ENCODE results near the gene KIR2DL1.
"Not testable (repeated sequence)": the region's sequence is repeated elsewhere in the genome, so short reads cannot be mapped to it uniquely, and the experiment has no call there.

The KIR2DL1 gene

DNA sequence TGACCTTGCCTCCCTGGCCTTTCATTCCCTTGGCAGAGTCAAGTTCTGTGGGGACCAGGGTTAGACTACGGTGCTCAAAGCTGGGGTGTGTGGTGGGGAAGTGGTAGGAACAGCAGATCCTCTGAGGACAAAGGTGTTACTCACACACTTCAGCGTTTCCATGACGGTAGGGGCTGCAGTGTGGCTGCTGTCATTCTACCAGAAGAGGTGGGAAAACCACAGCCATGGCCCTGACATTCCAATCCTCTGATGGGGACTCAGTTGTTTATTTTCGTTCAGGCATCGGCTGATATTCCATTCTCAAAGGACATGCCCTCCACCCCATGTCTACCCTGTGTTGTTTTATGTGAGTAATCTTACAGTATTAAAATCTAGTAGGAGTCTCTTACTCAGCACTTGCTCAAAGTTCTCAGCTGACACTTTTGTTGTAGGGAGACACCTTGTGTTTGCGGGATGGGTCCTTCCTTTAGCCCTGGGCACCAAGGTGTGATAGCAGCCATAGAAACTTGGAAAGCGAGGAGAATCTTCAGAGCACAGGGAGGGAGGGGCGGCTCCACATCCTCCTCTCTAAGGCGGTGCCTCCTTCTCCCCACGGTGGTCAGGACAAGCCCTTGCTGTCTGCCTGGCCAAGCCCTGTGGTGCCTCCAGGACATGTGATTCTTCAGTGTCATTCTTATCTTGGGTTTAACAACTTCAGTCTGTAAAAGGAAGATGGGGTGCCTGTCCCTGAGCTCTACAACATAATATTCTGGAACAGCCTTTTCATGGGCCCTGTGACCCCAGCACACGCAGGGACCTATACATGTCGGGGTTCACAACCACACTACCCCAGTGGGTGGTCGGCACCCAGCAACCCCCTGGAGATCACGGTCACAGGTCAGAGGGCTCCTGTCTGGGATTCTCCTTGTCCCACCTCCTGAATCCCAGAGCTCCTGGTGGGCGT lies 1.7 kb downstream of the KIR2DL1 start:
- not testable (repeated sequence) for DNase-seq (ENCODE audit: low read depth in 2 of 2, low spot score in 1 of 2)

DNA sequence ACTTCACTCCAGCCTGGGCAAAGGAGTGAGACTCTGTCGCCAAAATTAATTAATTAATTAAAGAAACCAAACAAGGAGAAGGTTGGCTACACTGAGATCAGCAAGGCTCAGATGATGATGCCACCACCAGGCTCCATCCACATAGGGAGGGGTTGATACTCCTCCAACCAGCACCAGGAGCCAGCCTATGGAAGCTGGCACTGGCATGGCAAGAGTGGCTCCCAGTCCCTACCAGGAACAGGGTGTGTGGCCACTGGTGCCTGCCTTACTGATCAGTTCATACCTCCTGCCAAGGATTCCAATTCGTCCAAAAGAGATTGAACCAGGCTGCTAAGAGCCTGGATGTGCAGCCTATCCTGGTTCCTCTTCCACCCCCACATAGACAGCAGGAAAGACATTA lies 3.1 kb downstream of the KIR2DL1 start:
- not testable (repeated sequence) for DNase-seq (ENCODE audit: low read depth in 2 of 2, low spot score in 1 of 2)

- DNase-seq (ENCODE audit: low read depth in 2 of 2, low spot score in 1 of 2) = not testable (repeated sequence)
Observed at GRCh38 chr19:54775095-54775815, 5.7 kb downstream of the KIR2DL1 start.

DNA sequence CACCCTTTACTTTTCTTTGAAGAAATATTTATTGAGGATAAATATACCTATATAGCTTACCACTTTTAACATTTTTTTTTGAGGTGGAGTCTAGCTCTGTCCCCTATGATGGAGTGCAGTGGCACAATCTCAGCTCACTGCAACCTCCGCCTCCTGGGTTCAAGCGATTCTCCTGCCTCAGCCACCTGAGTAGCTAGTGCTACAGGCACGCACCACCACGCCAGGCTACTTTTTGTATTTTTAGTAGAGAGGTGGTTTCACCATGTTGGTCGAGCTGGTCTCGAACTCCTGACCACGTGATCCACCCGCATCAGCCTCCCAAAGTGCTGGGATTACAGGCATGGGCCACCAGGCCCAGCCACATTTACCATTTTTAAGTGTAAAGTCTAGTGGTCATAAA lies 6.2 kb downstream of the KIR2DL1 start:
- DNase-seq (ENCODE audit: low read depth in 2 of 2, low spot score in 1 of 2) = not testable (repeated sequence)

GRCh38 chr19:54777851-54778250 lies 8.3 kb downstream of the KIR2DL1 start:
- DNase-seq (ENCODE audit: low read depth in 2 of 2, low spot score in 1 of 2) = not testable (repeated sequence)

- not testable (repeated sequence) for DNase-seq (ENCODE audit: low read depth in 2 of 2, low spot score in 1 of 2)
Observed at GRCh38 chr19:54778896-54779295, 9.3 kb downstream of the KIR2DL1 start.

- not testable (repeated sequence) for DNase-seq (ENCODE audit: low read depth in 2 of 2, low spot score in 1 of 2)
Observed at GRCh38 chr19:54782916-54783315, 13.3 kb downstream of the KIR2DL1 start.

GRCh38 chr19:54786091-54786723 lies 16.6 kb downstream of the KIR2DL1 start:
- DNase-seq (ENCODE audit: low read depth in 2 of 2, low spot score in 1 of 2) = not testable (repeated sequence)

- not testable (repeated sequence) for DNase-seq (ENCODE audit: low read depth in 2 of 2, low spot score in 1 of 2)
Observed at GRCh38 chr19:54788154-54788553, 18.6 kb downstream of the KIR2DL1 start.

DNA sequence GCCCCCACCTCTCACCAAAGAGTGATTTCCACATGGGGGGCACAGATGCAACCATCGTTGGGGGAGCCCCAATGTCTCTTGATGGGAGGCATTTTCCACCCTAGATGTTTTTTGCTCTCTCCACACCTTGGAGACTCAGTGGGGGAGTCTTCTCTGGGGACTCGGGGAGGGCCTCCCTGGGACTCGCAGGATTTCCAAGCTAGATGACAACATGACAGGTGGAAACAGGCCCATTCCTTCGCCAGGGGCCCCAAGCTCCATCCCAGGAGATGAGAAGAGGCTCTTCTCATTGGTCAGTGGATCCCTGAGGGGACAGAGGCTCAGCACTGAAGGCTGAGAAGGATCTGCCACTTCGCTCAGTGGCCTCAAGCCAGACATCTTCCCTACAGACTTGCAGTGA lies 21.1 kb downstream of the KIR2DL1 start:
- no peak for DNase-seq (ENCODE audit: low read depth in 2 of 2, low spot score in 1 of 2)

- no peak for DNase-seq (ENCODE audit: low read depth in 2 of 2, low spot score in 1 of 2)
Observed at GRCh38 chr19:54791476-54791875, 21.9 kb downstream of the KIR2DL1 start.

- no peak for DNase-seq (ENCODE audit: low read depth in 2 of 2, low spot score in 1 of 2)
Observed at GRCh38 chr19:54792814-54793213, 23.2 kb downstream of the KIR2DL1 start.

GRCh38 chr19:54795758-54796157 lies 26.2 kb downstream of the KIR2DL1 start:
- DNase-seq (ENCODE audit: low read depth in 2 of 2, low spot score in 1 of 2) = no peak

- no peak for DNase-seq (ENCODE audit: low read depth in 2 of 2, low spot score in 1 of 2)
Observed at GRCh38 chr19:54803410-54803809, 33.8 kb downstream of the KIR2DL1 start, which contains the start of gene KIR2DL4. KIR2DL4 (plus strand) TSS chr19:54803610; CDS start chr19:54803652, 42 bp downstream.

DNA sequence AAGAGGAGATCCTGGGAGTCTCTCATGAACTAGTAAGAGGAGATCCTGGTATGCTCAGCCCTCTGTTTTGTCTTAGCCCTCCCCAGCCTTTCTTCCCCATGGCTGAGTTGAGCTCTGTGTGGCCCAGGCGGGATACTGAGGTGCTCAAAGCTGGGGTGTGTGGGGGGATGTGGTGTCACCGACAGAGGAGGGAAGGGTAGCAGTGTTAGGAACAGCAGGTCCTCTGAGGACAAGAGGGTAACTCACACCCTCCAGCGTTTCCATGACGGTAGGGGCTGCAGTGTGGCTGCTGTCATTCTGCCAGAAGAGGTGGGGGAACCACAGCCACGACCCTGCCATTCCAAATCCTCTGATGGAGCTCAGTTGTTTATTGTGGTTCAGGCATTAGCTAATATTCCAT lies 34.5 kb downstream of the KIR2DL1 start:
- no peak for DNase-seq (ENCODE audit: low read depth in 2 of 2, low spot score in 1 of 2)

DNA sequence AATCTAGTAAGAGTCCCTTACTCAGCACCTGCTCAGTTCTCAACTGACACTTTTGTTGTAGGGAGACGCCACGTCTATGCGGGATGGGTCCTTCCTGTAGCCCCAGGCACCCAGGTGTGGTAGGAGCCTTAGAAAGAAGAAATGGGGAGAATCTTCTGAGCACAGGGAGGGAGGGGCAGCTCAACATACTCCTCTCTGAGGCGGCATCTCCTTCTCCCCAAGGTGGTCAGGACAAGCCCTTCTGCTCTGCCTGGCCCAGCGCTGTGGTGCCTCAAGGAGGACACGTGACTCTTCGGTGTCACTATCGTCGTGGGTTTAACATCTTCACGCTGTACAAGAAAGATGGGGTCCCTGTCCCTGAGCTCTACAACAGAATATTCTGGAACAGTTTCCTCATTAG lies 35.0 kb downstream of the KIR2DL1 start:
- no peak for DNase-seq (ENCODE audit: low read depth in 2 of 2, low spot score in 1 of 2)

DNA sequence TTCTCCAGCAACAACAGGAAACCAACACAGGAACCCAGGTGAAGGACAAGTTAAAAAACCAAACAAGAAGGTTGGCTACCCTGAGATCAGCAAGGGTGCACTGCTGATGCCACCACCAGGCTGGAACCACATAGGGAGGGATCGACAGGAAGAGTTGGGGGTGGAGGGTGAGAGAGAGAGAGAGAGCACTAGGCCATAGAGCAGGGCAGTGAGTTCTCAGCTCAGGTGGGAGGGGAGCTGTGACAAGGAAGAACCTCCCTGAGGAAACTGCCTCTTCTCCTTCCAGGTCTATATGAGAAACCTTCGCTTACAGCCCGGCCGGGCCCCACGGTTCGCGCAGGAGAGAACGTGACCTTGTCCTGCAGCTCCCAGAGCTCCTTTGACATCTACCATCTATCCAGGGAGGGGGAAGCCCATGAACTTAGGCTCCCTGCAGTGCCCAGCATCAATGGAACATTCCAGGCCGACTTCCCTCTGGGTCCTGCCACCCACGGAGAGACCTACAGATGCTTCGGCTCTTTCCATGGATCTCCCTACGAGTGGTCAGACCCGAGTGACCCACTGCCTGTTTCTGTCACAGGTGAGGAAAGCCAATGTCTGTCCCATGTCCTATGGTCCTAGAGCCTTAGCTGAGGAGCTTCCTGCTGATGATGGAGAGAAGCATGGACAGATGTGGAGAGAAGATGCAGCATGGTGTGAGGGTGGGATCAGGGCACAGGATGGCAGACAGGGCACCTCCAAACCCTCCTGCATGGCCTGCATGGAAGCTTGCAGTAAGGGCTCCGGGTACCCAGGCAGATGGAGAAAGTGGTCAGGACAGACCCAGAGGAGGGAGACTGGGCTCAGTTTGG lies 36.3 kb downstream of the KIR2DL1 start:
- no peak for DNase-seq (ENCODE audit: low read depth in 2 of 2, low spot score in 1 of 2)

DNA sequence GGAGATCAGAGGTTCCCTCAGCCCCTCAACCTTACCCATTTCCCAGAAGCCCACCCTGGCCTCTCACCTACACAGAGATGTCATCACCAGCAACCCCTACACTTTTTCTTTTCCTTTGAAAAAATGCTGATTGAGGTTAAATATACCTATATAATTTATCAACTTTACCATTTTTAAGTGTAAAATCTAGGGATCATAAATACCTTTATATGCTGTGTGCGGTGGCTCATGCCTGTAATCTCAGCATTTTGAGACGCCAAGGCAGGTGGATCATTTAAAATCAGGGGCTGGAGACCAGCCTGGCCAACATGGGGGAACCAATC lies 36.9 kb downstream of the KIR2DL1 start:
- DNase-seq (ENCODE audit: low read depth in 2 of 2, low spot score in 1 of 2) = no peak

DNA sequence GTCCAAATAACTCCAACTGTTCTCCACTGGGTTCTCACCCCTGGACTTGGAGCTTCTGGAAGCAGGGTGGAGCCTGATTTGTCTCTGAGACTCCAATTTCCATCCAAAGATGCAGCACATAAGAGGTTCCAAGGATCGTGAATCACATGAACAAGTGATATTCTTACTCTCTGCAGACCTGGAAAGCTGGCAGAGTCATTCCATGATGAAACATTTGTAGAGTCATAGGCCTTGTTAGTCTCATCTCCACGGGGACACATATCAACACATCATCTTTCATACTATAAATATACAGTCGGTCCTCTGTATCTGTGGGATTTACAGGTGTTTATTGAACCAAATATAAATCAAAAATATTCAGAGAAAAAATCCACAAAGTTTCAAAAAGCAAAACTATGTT lies 45.0 kb downstream of the KIR2DL1 start:
- DNase-seq (ENCODE audit: low read depth in 2 of 2, low spot score in 1 of 2) = not testable (repeated sequence)

- not testable (repeated sequence) for DNase-seq (ENCODE audit: low read depth in 2 of 2, low spot score in 1 of 2)
Observed at GRCh38 chr19:54816251-54816650, 46.7 kb downstream of the KIR2DL1 start, which contains the start of gene KIR3DL1. KIR3DL1 (plus strand) TSS chr19:54816468.
